ENCODE results near the gene EEPD1.

EEPD1 gene

DNA sequence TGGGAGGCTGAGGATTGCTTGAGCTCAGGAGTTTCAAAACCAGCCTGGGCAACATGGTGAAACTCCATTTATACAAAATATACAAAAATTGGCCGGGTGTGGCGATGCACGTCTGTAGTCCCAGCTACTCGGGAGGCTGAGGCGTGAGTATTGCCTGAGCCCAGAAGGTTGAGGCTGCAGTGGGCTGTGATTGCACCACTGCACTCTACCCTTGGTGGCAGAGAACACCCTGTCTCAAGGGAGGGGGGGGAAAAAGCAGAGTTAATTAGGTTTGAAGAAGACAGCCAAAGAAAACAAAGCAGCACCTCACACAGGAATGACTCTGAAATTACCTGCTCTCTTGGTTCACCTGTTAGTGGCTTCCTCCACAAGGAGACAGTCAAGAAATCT is 110.0 kb downstream of the EEPD1 start:
- DNase-seq: no peak

DNA sequence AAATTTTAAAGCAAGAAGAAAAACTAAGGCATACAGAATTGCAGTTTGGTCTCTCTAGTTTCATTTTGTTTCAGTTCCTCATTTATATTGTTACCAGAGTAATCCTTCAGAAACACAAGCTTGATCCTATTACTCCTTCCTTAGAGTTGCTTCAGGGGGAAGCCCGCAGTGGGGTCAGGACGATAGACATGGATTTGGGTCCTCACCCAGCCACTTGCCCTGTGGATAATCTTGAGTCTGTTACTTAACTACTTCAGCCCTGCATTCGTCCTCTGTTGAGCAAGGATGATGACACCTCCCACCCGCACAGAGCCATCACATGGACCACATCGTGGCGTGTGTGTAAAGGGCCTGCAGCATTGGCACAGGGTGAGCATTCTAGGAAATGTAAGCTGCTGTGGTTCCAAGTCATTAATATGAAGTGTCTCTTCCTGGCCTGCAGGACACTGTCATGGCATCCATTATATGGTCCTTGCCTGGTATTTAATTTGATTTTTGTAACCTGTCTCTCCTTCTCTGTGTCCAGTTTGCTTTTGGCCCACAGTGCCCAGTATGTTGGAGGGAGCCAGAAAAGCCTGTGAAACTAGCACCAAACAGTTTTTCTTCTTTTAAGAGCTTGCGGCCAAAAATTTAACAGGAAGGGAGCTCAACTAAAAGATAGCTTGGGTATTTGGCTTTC is 111.2 kb downstream of the EEPD1 start:
- no peak for DNase-seq

DNA sequence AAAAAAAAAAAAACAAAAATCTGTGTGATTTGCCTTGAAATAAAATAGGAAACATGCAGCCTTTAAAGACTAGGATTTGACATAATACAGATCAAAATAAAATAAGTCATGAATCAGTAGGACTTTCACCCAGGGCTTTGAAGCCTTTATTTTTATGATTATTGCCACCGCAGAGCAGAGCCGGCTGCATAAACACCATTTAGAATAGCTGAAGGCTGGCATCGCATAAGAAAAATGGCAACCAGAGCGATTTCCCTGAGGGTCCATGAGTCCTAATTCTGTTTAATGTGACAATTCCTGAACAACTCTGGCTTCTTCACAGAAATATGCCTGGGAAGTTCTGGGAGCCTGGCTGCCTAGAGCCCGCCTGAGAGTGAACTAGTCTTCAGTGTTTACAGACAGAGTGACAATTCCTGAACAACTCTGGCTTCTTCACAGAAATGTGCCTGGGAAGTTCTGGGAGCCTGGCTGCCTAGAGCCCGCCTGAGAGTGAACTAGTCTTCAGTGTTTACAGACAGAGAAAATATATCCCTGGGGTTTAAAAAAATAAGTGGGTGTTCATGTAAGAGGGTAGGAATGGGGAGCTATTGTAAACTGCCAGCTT is 112.0 kb downstream of the EEPD1 start:
- no peak for DNase-seq

DNA sequence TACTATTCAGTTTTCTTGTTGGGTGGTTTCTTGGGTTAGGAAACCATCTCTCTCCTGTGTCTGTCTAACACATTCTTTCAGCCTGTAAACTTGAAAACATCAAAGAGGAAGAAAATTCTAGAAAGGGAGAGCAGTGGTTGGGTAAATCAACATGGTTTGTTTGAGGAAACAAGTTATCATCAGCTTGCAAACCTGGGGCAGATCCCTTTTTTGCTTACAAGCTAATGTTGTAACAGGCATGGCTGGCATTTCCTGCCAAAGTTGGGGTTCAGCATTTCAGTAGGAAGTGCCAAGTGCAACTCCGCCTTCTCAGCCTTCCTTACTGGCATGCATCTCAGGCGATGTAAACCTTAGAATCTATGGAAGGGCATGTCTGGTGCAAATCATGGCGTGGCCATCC is 112.6 kb downstream of the EEPD1 start:
- no peak for DNase-seq

DNA sequence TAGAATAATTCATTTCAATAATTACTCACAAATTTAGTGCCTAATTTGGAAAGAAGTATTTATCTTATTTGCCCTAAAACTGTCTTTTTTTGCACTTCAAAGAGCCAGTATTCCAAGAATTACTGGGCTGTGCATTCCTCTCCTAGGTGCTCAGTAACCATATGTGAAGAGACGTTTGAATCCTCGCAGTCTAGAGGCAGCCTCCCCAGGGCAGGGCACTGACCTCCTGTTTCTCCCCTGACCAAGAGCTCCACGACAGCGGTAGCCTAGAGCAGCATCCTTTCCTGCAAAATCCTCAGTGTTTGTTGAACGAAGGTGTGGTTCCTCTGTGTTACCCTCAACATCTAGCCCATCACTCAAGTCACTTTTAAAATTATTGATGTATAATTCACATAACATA is 113.1 kb downstream of the EEPD1 start:
- DNase-seq: no peak

DNA sequence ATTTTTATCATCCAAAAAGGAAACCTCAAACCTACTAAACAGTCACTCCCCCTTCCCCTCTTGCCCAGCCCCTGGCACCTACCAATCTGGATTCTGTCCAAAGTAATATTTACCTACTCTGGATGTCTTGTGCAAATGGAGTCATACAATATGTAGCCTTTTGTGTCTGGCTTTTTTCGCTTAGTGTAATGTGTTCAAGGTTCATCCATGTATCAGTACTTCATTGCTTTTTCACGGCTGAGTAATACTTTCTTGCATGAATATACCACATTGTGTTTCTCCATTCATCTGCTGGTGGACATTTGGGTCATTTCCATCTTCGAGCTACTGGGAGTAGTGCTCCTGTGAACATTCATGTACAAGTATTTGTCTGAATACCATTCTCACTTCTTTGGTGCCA is 113.6 kb downstream of the EEPD1 start:
- no peak for DNase-seq

DNA sequence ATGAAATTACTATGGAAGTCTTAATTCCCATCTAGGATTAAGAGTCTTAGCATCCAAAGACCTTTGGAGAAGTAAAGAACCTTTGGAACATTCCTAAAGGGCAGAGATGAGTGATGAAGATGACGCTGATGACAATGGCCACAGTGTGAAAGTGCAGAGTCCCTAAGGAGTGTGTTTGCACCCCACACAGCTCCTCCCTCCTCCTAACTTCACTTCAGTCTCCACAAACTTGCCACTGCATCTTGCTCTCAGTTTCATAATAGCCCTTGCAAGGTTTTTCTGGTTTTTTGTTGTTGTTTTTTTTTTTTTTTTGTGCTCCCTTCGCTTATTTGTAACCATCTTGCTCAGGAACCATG is 119.1 kb downstream of the EEPD1 start:
- no peak for DNase-seq

DNA sequence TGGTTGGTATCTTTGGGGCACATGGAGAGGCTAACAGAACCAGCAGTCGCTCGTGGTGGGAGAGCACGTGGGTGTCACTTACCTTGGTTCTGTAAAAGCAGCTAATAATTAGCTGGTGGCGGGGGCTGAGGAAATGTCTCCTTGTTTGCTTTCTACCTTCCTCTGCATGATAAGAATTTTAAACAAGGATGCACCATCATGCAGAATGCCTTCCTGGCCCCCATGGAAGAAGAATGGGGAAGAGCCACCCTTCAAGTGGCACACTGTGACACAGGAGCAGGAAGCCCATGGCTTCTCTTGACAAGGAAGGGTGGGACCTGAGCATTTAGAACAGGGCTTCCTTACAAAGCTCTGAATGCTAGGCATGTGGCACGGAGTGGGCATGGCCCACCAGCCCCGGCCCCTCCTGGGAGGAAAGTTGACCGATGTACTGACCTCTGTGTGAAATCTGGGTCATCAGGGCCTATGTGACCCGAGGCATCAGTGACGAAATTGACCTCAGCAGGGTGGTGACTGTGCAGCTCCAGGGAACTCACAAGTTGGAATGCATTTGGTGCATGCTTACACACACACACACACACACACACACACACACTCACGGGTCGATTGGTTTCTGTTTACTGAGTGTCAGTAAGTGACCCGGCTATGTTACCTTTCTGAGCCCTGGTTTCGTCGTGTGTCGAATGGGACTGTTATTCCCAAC is 119.7 kb downstream of the EEPD1 start:
- peak; percentile 9 for DNase-seq

DNA sequence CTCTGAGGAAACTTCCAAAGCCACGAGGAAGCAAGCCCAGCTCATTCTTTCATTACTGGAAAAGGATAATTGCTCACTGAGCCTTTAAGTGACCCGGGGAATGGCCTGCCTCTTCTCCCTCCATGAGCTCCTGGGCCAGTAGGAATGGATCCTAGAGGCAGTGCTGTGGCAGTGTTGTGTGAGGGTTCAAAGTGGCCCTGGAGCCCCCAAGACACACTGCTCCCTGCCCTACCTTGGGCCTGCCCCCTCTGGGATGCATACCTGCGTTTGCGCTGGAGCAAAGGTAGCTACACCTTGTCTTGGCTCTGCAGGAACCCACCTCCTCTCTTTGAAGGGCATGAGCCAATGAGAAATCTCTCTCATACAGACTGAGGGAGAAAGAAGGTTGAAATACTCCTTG is 120.8 kb downstream of the EEPD1 start:
- no peak for DNase-seq

DNA sequence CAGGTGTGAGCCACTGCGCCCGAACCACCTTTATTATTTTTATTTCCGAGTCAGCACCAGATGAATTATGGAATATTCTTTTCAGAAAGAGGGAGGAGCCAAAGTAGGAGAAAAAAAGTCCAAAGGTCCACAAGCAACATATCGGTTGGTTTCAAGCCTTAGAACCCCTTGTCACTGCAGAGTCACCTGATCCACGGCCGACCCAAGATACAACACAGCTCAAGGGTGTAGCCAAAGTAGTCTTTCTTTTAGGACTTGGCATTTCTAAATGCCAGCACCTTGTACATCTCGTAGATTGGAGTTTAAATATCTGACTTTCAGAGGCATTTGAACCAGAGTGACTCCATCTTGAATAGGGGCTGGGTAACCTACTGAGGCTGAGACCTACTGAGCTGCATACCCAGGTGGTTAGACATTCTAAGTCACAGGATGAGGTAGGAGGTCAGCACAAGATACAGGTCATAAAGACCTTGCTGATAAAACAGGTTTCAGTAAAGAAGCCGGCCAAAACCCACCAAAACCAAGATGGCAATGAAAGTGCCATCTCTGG is 122.8 kb downstream of the EEPD1 start:
- no peak for DNase-seq

DNA sequence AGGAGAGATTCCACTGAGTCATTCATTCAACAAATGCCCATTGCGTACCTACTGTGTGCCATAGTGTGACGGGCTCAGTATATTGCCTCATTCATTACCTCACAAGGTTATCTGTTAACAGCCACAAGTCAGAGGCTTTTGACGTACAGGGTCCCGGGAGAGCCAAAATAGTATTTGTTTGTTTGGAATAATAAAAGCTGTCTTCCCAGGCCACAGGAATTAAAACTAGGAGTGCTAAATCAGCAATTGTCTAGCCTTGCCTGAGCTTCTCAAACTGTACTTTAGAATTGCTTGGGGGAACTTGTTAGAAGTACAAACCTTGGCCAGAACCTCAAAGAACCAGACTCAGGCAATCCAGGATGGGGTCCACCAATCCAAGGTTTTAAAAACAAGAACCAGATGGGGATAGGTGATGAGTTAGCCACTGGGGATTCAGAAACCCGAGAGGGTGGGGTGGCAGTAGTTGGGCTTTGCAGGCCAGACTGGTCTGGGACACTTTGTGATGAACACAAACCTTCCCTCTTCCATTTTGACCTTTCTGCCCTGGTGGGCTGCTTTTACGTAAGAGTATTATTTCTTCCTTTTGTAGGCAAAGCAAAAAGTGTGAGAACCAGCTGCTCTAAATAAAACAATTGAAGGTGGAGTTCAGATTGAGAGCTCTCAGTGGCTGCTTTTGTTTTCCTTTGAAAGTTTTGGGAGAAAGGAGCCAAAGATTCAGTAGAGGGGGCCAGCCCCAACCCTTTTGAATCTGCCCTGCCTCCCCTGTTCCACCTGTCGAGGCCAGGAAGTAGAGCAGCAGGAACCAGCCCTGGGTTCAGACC is 123.6 kb downstream of the EEPD1 start:
- DNase-seq: no peak

DNA sequence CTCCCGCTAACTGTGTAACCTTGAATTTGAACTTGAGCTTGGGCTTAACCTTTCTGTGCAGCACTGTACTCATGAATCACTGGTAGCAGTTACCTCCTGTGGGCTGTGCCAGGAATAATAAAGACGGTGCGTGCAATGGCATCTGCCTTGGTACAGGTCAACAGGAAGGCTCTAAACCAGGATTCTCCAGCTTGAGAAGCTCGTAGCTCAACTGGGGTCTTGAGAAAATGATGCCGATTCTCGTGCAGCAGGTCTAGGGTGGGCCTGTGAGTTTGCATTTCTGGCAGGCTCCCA is 124.1 kb downstream of the EEPD1 start:
- DNase-seq: no peak

DNA sequence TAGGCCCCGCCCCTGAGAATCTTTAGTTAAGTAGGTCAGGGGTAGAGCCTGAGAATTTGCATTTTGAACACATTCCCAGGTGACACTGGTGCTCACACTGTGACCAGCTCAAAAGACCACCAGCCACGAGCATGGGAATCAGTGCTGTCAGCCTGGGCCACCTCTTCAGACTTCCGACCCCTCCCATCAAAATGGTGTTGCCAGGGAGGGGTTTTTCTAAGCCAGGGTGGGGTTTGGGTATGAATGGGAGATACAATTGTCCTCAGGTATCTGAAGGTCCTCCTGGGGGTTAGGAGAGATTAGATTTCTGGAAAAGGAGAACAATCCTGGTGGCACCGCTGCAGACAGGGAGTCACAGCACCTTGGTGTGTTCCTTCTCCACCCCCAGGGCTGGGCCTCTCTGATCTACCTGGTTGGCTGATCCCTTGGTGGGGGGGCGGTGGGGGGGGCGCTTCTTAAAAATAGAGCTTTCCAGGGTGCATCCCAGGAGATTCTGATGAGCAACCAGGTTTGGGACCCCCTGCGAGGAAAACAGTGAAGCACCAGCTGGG is 125.1 kb downstream of the EEPD1 start:
- no peak for DNase-seq

DNA sequence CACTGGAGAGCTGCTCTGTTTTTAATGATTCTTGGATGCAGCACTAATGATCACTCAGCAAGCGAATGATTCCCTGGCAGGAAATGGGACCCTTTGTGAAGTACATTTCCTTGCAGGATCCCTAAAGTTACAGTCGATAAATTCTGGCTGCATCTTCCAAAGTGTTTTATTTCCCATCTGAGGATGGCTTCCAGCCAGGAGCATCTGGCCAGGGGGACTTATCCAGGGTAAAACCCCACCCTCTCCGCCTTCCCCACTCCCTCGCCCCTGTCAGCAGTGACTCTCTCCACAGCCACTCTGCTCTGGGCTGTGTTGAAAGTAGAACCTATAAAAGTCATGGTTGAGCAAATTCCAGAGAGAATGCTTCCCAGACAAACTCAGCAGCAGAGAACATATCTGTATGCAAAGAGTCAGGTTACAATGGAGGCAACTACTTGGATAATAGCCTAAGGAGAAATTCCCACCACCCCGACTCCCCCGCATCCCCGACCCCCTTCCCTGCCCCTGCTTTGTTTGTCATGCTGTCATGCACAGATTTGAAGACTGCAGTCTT is 125.6 kb downstream of the EEPD1 start:
- peak; percentile 46 for DNase-seq

DNA sequence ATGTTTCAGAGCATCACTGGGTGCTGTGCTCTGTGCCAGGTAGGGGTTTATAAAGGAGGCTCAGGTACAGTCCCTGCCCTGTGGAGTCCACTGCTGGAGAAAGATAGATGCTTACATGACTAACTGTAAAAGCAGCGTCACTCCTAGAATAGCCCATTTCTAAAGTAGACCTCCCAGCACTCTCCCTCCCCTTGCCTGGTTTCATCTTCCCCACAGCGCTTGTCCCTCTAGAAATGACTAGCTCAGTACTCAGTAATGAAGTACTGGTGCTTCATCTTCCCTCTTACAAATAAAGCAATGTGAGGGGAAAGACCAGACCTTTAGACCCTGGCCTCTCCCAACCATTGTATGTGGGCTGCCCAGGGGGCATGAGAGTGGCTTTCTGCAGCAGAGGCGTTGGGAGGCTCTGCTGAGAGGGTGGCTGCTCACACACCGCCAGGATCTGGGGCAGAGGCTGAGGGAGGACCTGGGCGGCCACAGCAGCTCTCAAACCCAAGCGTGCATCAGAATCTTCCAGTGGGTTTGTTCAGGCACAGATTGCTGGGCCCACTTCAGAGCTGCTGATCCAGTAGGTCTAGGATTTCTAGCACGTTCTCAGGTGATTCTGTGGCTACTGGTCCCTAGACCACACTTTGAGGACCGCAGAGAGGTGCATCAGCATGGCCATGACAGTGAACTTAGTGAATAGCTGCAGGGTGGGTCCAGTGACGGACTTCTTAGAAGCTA is 126.3 kb downstream of the EEPD1 start:
- no peak for DNase-seq

DNA sequence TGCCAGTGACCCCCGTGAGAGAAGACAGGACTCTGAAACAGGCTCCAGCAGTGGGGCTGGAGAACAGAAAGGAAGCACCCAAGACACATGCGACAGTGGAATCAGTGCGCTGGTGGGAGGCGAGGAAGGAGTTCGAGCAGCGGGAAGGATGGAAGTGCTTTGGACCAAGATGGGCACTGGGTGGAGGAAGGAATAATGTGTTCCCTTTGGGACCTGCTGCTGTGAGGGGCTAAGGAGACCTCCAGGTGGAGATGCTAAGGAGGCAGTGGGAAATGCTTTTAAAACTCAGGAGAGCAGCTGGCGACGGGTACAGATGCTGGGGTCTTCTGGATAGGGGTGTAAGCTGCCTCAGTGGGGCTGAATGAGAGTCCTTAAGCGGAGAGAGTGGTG is 126.9 kb downstream of the EEPD1 start:
- no peak for DNase-seq

DNA sequence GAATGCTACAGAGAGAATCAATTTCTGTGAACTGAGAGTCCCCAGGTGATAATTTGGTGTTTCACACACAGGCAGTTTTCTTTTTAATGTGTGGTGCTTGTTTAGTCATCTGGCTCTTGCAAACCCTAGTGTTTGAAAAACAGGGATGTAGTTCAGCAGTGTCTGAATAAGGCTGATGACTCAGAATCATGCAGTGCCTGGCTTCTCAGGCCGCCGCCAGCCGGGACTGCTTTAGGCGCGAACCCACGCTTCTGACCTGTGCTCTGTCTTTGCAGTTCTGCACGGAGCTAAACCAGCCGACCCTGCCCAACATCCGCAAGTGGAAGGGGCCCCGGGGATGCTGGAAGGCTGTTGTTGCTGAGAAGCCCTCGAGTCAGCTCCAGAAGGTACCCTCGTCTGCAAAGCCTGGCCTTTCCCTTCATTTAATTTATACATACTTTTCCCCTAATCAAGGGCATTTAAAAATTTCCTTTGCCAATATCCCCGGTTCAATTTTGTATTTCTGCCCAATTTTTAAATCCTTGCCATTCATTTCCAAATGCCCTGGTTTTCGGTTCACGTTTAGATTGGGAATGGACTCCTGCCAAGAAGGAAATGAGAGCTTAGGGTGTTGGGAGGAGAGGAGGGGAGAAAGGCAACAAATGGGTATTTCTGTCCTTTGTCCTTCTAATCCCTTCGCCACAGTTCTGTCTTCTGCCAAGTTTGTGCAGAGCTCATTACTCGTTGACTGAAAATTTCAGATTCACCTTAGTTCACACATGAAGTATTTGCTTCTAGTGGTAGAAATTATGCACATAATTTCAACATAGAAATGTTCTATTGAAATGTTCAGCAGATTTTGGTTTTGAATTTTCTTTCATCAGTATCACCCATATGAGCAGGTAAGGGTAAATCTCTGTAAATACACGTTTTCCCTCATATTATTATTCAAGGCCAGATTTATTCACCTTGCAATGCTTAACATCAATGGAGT is 128.1 kb downstream of the EEPD1 start:
- DNase-seq: no peak

DNA sequence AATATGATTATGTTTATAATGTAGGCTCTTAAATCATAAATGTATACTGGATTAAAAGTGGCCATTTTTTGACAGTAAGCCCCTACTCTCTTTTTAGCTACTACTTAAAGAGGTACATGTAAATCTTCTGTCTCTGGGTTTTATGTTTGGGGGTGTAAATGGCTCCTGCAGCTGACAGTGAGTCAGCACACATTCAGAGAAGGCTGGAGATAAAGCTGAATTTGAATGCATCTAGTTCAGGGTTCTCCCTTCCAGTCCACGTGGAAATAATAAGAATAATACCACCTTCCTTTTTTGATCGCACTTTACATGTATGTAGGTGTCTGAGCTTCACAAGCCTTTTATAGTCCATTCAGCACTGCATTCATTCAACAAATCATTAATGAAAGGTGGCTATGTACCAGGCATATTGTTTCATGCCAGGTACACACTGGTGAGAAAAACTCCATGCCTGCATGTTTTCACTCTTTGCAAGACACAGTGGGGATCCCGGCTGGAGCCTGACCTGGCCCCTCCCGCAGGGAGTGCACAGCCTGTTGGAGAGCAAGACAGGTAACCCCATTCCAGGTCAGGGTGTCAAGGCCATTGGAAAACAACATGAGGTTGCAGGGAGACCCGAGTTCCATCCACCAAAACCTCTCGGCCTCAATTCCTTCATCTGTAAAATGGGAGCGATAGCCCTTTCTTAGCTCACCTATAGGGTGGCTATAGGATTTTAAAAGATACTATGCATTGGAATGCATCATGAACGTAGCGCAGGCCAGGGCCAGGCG is 129.1 kb downstream of the EEPD1 start:
- DNase-seq: no peak

DNA sequence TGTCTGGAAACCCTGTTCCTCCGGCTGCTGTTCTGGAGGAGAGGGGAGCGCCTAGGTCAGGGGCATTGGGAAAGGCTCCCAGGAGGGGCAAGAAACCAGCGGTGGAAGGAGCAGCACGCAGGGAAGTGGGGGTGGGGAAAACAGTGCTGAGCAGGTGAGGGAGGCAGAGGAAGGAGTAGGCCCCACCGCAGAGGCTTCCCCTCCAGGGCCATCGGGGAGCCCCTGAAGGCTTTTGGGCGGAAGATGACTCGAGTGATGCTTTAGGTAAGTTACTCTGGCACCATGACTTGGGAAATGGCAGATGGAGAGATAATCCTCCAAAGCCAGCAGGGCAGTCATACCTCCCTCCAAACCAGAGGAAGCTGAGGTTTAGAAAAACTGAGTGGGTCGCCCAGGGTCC is 130.1 kb downstream of the EEPD1 start:
- DNase-seq: no peak

DNA sequence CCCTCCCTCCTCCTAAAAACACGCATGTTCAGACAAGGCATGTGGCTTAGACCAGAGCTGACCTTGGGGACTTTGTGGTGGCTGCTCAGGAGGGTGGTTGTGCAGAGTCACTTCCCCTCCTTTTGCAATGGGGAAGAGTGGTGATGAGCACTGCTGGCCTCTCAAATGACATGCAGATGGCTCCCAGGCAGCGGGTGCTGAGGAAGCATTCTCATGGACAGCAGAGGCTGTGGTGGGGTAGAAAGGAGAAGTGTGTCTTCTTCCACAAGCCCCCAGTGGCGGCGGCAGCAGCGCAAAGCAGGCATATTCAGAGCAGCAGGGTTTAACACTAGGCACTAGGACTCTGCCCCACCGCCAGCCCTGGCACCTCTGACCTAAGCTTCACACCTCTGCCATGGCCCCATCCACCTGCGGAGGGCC is 130.7 kb downstream of the EEPD1 start:
- DNase-seq: no peak

Measured in NCI-H510A (cell line).